ENCODE data around the gene ZNF546.

DNA sequence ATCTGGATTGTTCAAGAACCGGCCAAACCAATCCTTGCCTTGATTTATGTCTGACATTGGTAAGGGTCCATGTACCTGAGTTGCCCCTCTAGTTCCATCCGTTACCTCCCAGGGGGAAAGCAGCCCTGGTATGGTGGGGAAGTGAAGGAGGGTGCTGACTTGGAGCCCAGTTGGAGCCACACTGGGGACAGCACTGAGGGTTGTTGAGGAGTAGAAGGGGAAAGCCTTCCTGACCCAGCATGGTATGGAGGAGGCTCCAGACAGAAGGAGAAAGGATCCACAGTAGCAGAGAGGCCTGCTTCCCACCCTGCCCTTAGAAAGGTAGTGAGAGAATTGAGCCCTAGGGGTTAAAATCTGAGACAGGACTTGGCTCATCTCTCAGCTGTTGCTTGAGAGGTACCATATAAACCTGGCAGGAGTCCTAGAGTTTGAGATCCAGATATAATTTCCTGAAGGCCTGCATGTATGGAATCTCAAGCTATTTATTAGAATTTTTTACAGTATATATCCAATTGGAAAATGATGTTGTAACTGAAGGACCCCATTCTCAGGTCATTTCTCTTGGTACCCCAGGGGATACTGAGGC is 45.7 kb upstream of the ZNF546 start:
- TF ChIP-seq, protein P1, sequence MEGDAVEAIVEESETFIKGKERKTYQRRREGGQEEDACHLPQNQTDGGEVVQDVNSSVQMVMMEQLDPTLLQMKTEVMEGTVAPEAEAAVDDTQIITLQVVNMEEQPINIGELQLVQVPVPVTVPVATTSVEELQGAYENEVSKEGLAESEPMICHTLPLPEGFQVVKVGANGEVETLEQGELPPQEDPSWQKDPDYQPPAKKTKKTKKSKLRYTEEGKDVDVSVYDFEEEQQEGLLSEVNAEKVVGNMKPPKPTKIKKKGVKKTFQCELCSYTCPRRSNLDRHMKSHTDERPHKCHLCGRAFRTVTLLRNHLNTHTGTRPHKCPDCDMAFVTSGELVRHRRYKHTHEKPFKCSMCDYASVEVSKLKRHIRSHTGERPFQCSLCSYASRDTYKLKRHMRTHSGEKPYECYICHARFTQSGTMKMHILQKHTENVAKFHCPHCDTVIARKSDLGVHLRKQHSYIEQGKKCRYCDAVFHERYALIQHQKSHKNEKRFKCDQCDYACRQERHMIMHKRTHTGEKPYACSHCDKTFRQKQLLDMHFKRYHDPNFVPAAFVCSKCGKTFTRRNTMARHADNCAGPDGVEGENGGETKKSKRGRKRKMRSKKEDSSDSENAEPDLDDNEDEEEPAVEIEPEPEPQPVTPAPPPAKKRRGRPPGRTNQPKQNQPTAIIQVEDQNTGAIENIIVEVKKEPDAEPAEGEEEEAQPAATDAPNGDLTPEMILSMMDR (IDR thresholded peaks at IDR 0.05), result no peak
- TF ChIP-seq POLR2AphosphoS5 (IDR thresholded peaks at IDR 0.05; ENCODE audit: low read depth, low read length) (no peak), SIN3A (IDR thresholded peaks at IDR 0.05; ENCODE audit: borderline replicate concordance, insufficient read depth, low read depth, low read length) (no peak), TCF7L2 (IDR thresholded peaks at IDR 0.05; ENCODE audit: low read depth, low read length) (no peak)
- TF ChIP-seq, protein P2, sequence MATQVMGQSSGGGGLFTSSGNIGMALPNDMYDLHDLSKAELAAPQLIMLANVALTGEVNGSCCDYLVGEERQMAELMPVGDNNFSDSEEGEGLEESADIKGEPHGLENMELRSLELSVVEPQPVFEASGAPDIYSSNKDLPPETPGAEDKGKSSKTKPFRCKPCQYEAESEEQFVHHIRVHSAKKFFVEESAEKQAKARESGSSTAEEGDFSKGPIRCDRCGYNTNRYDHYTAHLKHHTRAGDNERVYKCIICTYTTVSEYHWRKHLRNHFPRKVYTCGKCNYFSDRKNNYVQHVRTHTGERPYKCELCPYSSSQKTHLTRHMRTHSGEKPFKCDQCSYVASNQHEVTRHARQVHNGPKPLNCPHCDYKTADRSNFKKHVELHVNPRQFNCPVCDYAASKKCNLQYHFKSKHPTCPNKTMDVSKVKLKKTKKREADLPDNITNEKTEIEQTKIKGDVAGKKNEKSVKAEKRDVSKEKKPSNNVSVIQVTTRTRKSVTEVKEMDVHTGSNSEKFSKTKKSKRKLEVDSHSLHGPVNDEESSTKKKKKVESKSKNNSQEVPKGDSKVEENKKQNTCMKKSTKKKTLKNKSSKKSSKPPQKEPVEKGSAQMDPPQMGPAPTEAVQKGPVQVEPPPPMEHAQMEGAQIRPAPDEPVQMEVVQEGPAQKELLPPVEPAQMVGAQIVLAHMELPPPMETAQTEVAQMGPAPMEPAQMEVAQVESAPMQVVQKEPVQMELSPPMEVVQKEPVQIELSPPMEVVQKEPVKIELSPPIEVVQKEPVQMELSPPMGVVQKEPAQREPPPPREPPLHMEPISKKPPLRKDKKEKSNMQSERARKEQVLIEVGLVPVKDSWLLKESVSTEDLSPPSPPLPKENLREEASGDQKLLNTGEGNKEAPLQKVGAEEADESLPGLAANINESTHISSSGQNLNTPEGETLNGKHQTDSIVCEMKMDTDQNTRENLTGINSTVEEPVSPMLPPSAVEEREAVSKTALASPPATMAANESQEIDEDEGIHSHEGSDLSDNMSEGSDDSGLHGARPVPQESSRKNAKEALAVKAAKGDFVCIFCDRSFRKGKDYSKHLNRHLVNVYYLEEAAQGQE (IDR thresholded peaks at IDR 0.05; ENCODE audit: insufficient read depth in 1 of 2, low read depth in 2 of 2, low read length in 1 of 2), result no peak

Measured in Panc1 (cell line).